Activated effector memory CD4-positive, alpha-beta T cell treated with Interleukin-2 at 50 U/mL for 16 hours (primary cell): ENCODE results near the gene PLEKHA8.

Source experiments
- DNase-seq: peaks from one replicate; pipeline ENCODE4 v3.0.0-alpha.2; 2020

PLEKHA8 gene

GRCh38 chr7:30028216-30028748 lies at the start of gene PLEKHA8:
TSS of gene PLEKHA8 (plus strand) at chr7:30028412. CDS start at chr7:30028763, 351 bp downstream.
- peak; percentile 90 for DNase-seq

GRCh38 chr7:29980151-29980550 lies 48.1 kb upstream of the PLEKHA8 start:
- no peak for DNase-seq

- DNase-seq: no peak
Observed at GRCh38 chr7:29987083-29987482, 41.1 kb upstream of the PLEKHA8 start.

- no peak for DNase-seq
Observed at GRCh38 chr7:29987811-29988317, 40.3 kb upstream of the PLEKHA8 start.

GRCh38 chr7:29988424-29989256 lies 39.6 kb upstream of the PLEKHA8 start:
- peak; percentile 3 for DNase-seq

GRCh38 chr7:29989257-29989995 lies 38.8 kb upstream of the PLEKHA8 start, which contains the start of gene SCRN1:
TSS of gene SCRN1 (minus strand) at chr7:29989801. CDS start at chr7:29969067, 20,734 bp downstream.
- DNase-seq: peak; percentile 5

GRCh38 chr7:29990931-29991330 lies 37.3 kb upstream of the PLEKHA8 start:
- no peak for DNase-seq

- no peak for DNase-seq
Observed at GRCh38 chr7:29991937-29992336, 36.3 kb upstream of the PLEKHA8 start.

- DNase-seq: no peak
Observed at GRCh38 chr7:29993140-29993539, 35.1 kb upstream of the PLEKHA8 start.

- DNase-seq: no peak
Observed at GRCh38 chr7:29995652-29996051, 32.6 kb upstream of the PLEKHA8 start.

GRCh38 chr7:29996321-29996720 lies 31.9 kb upstream of the PLEKHA8 start:
- no peak for DNase-seq

- no peak for DNase-seq
Observed at GRCh38 chr7:29998489-29998888, 29.7 kb upstream of the PLEKHA8 start.

- DNase-seq: no peak
Observed at GRCh38 chr7:30001998-30002397, 26.2 kb upstream of the PLEKHA8 start.

GRCh38 chr7:30003098-30003497 lies 25.1 kb upstream of the PLEKHA8 start:
- DNase-seq: no peak

- no peak for DNase-seq
Observed at GRCh38 chr7:30005464-30005863, 22.7 kb upstream of the PLEKHA8 start.

GRCh38 chr7:30010021-30010420 lies 18.2 kb upstream of the PLEKHA8 start:
- no peak for DNase-seq

GRCh38 chr7:30012757-30013156 lies 15.5 kb upstream of the PLEKHA8 start:
- no peak for DNase-seq

GRCh38 chr7:30018451-30018850 lies 9.8 kb upstream of the PLEKHA8 start:
- no peak for DNase-seq

- DNase-seq: no peak
Observed at GRCh38 chr7:30019387-30019786, 8.8 kb upstream of the PLEKHA8 start.

GRCh38 chr7:30019960-30020359 lies 8.3 kb upstream of the PLEKHA8 start:
- no peak for DNase-seq

GRCh38 chr7:30020535-30020934 lies 7.7 kb upstream of the PLEKHA8 start:
- DNase-seq: no peak

- no peak for DNase-seq
Observed at GRCh38 chr7:30022991-30023390, 5.2 kb upstream of the PLEKHA8 start.

- DNase-seq: no peak
Observed at GRCh38 chr7:30023524-30023923, 4.7 kb upstream of the PLEKHA8 start.
